Sigmoid colon (tissue), 4 donors: ENCODE data around the gene ARHGEF11.

Experiments used
- POLR2AphosphoS5 ChIP-seq, 4 donors: sonication (generic); formaldehyde crosslinking; IDR thresholded peaks; one replicate each; pipeline ENCODE4 v1.6.1; 2017; ENCODE audit warnings: antibody characterized with exemption in 4 of 4
- TF ChIP-seq, protein P1 (sequence below), 4 experiments: fragments of 450-650 bp in 3 of 4; fragments of 200-600 bp in 1 of 4; IDR thresholded peaks; one replicate each; pipeline ENCODE4 v1.5.1; 2016 to 2019; ENCODE audit warnings: antibody characterized with exemption in 4 of 4, mild to moderate bottlenecking in 3 of 4, moderate library complexity in 2 of 4

DNA sequence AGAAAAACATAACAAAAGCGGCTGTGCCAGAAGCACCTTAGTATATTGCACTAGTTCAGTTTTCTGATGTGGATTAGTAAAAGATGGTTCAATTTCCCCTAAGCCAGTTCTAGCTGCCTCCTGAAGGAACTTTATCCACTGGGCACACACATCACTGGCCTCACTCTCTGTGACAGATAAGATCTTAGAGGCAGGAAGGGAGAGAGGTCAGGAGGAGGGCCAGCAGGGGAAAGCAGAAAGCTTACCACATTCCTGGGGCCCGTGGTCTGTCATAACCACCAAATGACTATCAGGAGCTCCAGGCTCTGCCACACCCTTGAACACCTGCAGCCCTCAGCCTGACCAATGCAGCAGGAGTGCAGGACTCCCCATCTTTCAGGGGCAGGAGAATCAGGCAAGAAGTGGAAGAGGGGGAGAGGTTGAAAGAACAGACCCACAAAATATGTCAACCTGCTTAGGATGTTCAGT is 87.3 kb downstream of the ARHGEF11 start:
- TF ChIP-seq, protein P1, sequence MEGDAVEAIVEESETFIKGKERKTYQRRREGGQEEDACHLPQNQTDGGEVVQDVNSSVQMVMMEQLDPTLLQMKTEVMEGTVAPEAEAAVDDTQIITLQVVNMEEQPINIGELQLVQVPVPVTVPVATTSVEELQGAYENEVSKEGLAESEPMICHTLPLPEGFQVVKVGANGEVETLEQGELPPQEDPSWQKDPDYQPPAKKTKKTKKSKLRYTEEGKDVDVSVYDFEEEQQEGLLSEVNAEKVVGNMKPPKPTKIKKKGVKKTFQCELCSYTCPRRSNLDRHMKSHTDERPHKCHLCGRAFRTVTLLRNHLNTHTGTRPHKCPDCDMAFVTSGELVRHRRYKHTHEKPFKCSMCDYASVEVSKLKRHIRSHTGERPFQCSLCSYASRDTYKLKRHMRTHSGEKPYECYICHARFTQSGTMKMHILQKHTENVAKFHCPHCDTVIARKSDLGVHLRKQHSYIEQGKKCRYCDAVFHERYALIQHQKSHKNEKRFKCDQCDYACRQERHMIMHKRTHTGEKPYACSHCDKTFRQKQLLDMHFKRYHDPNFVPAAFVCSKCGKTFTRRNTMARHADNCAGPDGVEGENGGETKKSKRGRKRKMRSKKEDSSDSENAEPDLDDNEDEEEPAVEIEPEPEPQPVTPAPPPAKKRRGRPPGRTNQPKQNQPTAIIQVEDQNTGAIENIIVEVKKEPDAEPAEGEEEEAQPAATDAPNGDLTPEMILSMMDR (IDR thresholded peaks at IDR 0.05) = no peak
- TF ChIP-seq POLR2AphosphoS5 (IDR thresholded peaks at IDR 0.05) = no peak
